WTC11 (cell line): ENCODE data around the gene ACIN1. TPM values are rescaled to one million over a fixed set of nuclear protein-coding genes. Genes with fewer than 3 reads are reported as not detected.

ENCODE experiments used
- ATAC-seq: fragments of 200-7000 bp; cut with Tn5 transposase; 2 replicates; pipeline ENCODE4 v1.10.0; 2021; ENCODE audit warnings: mild to moderate bottlenecking, moderate library complexity
- CTCF ChIA-PET: fragments of 300-600 bp; sonication (Branson Sonifier 250); formaldehyde crosslinking; loops from one replicate; lab custom pipeline; 2021; ENCODE audit warnings: antibody characterized with exemption; lab: Charles Lee
- POLR2A ChIA-PET: fragments of 350-600 bp; sonication (Branson Sonifier 250); formaldehyde crosslinking; loops from one replicate; lab custom pipeline; 2021; ENCODE audit warnings: antibody characterized with exemption; lab: Charles Lee
- DNase-seq: peaks from one replicate; pipeline ENCODE4 v3.0.0; 2021; ENCODE audit warnings: low spot score
- H3K27ac Mint-ChIP-seq: 2 replicates; pipeline ENCODE4 v1.8.0; 2021; ENCODE audit warnings: mixed read lengths
- H3K27me3 Mint-ChIP-seq: 2 replicates; pipeline ENCODE4 v1.8.0; 2021; ENCODE audit warnings: low read depth, mild to moderate bottlenecking, moderate library complexity, mixed read lengths
- H3K36me3 Mint-ChIP-seq: 2 replicates; pipeline ENCODE4 v1.8.0; 2021; ENCODE audit warnings: mixed read lengths
- H3K4me1 Mint-ChIP-seq: 2 replicates; pipeline ENCODE4 v1.8.0; 2022; ENCODE audit warnings: mixed read lengths
- H3K4me3 Mint-ChIP-seq: 2 replicates; pipeline ENCODE4 v1.8.0; 2021; ENCODE audit warnings: mild to moderate bottlenecking, moderate library complexity, mixed read lengths
- H3K9me3 Mint-ChIP-seq: 2 replicates; pipeline ENCODE4 v1.8.0; 2021; ENCODE audit warnings: mixed read lengths
- EMX1 ChIP-seq: fragments of 250-450 bp; sonication (Bioruptor Pico); IDR thresholded peaks from 2 replicates; pipeline ENCODE4 v1.8.0; 2021; ENCODE audit warnings: mild to moderate bottlenecking
- ESRRA ChIP-seq: sonication (generic); formaldehyde crosslinking; IDR thresholded peaks from 2 replicates; pipeline ENCODE4 v1.8.1; 2022; ENCODE audit warnings: mild to moderate bottlenecking, missing genetic modification reagents, borderline replicate concordance
- JUN ChIP-seq: sonication (generic); formaldehyde crosslinking; IDR thresholded peaks from 2 replicates; pipeline ENCODE4 v1.8.0; 2023; ENCODE audit warnings: mild to moderate bottlenecking, missing genetic modification reagents
- KAT7 ChIP-seq: sonication (generic); formaldehyde crosslinking; IDR thresholded peaks from 2 replicates; pipeline ENCODE4 v1.8.1; 2023; ENCODE audit warnings: missing genetic modification reagents, mild to moderate bottlenecking, borderline replicate concordance
- MXD4 ChIP-seq: fragments of 250-450 bp; sonication (Bioruptor Pico); IDR thresholded peaks from 2 replicates; pipeline ENCODE4 v1.8.0; 2021; ENCODE audit warnings: mild to moderate bottlenecking, moderate library complexity, borderline replicate concordance
- NFATC4 ChIP-seq: fragments of 250-450 bp; sonication (Bioruptor Pico); IDR thresholded peaks from 2 replicates; pipeline ENCODE4 v1.9.0; 2021; ENCODE audit warnings: mild to moderate bottlenecking
- NFYB ChIP-seq: sonication (generic); formaldehyde crosslinking; conservative IDR thresholded peaks from 2 replicates; pipeline ENCODE4 v1.8.0; 2022; ENCODE audit warnings: low read depth, missing genetic modification reagents
- NR1H2 ChIP-seq: sonication (generic); formaldehyde crosslinking; IDR thresholded peaks from 2 replicates; pipeline ENCODE4 v1.9.0; 2021; ENCODE audit warnings: mild to moderate bottlenecking, moderate library complexity, missing genetic modification reagents
- PRRX2 ChIP-seq: fragments of 250-450 bp; sonication (Bioruptor Pico); IDR thresholded peaks from 2 replicates; pipeline ENCODE4 v1.8.0; 2021; ENCODE audit warnings: mild to moderate bottlenecking
- RORB ChIP-seq: fragments of 250-450 bp; sonication (Bioruptor Pico); IDR thresholded peaks from 2 replicates; pipeline ENCODE4 v1.9.0; 2021; ENCODE audit warnings: mild to moderate bottlenecking
- SMAD4 ChIP-seq: sonication (generic); formaldehyde crosslinking; IDR thresholded peaks from 2 replicates; pipeline ENCODE4 v1.8.0; 2022; ENCODE audit warnings: mild to moderate bottlenecking, missing genetic modification reagents
- TEAD4 ChIP-seq: sonication (generic); formaldehyde crosslinking; IDR thresholded peaks from 2 replicates; pipeline ENCODE4 v1.8.0; 2022; ENCODE audit warnings: mild to moderate bottlenecking, missing genetic modification reagents
- TP53 ChIP-seq: sonication (generic); formaldehyde crosslinking; IDR thresholded peaks from 2 replicates; pipeline ENCODE4 v1.8.1; 2023; ENCODE audit warnings: mild to moderate bottlenecking, missing genetic modification reagents
- ZBTB21 ChIP-seq: sonication (generic); formaldehyde crosslinking; IDR thresholded peaks from 2 replicates; pipeline ENCODE4 v1.8.1; 2023; ENCODE audit warnings: mild to moderate bottlenecking, missing genetic modification reagents, borderline replicate concordance
- total RNA-seq: library from RNA; stranded (reverse); gene quantifications from 3 replicates; pipeline ENCODE4 v1.2.3, GENCODE V29; 2021
- TF ChIP-seq, protein P1 (sequence below): fragments of 250-450 bp; sonication (Bioruptor Pico); IDR thresholded peaks from 2 replicates; pipeline ENCODE4 v1.9.0; 2021; ENCODE audit warnings: mild to moderate bottlenecking, borderline replicate concordance
- TF ChIP-seq, protein P2 (sequence below): sonication (generic); formaldehyde crosslinking; IDR thresholded peaks from 2 replicates; pipeline ENCODE4 v1.8.1; 2022; ENCODE audit warnings: mild to moderate bottlenecking, missing genetic modification reagents, moderate library complexity, borderline replicate concordance
- TF ChIP-seq, protein P3 (sequence below): fragments of 250-450 bp; sonication (Bioruptor Pico); IDR thresholded peaks from 2 replicates; pipeline ENCODE4 v1.8.0; 2021; ENCODE audit warnings: mild to moderate bottlenecking
- TF ChIP-seq, protein P4 (sequence below): sonication (generic); formaldehyde crosslinking; IDR thresholded peaks from 2 replicates; pipeline ENCODE4 v1.8.0; 2022; ENCODE audit warnings: mild to moderate bottlenecking, missing genetic modification reagents
- TF ChIP-seq, protein P5 (sequence below): fragments of 250-450 bp; sonication (Bioruptor Pico); IDR thresholded peaks from 2 replicates; pipeline ENCODE4 v2.1.2; 2022; ENCODE audit warnings: mild to moderate bottlenecking, moderate library complexity

Gene ACIN1
- total RNA-seq, 1 experiment from 2014 or later, result 229 TPM

DNA sequence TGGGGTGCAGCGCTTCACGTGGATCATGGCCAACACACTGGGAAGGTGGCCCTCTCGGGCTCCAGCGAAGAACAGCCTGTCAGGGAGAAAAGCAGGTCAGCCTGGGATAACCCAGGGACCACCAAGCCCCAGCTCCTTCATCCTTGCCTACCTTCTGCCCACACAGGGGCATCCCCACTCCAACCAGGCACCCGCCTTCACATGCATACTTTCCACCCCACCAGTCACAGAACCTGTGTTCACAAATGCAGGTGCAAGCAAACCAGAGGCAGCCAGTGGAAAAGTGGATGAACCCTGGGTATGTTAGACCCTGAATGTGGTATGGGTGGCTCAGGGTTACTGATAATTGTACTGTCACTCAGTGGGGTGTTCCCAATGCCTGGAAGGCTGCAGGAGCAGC is 36.5 kb upstream of the ACIN1 start (continued):
- TF ChIP-seq EMX1 (CRISPR knock-in tag) (no peak), PRRX2 (no peak), TEAD4 (CRISPR knock-in tag) (no peak)

DNA sequence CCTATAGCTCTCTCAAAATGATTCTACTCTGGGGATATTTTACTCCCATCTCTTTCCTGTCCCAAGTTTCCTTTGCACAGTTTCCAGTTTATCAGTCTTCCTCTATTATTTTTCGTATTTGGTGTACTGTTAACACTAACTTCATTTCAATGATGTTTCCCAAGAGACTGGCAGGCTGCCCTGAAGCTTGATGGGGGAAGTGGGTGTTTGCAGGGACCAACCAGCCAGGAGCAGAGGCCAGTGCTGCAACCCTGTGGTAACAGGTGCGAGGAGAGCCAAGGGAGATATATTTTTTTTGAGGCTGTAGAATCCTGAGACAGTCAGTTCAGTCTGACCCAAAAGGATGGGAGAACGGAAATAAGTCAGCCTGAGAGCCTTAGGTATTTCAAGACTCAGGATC is 35.9 kb upstream of the ACIN1 start:
- TF ChIP-seq NFYB (CRISPR knock-in tag) (no peak), TP53 (CRISPR knock-in tag) (no peak), RORB (CRISPR knock-in tag) (no peak), NFATC4 (CRISPR knock-in tag) (no peak), KAT7 (no peak), SMAD4 (CRISPR knock-in tag) (no peak), NR1H2 (no peak), JUN (CRISPR knock-in tag) (no peak)
- TF ChIP-seq, protein P1, sequence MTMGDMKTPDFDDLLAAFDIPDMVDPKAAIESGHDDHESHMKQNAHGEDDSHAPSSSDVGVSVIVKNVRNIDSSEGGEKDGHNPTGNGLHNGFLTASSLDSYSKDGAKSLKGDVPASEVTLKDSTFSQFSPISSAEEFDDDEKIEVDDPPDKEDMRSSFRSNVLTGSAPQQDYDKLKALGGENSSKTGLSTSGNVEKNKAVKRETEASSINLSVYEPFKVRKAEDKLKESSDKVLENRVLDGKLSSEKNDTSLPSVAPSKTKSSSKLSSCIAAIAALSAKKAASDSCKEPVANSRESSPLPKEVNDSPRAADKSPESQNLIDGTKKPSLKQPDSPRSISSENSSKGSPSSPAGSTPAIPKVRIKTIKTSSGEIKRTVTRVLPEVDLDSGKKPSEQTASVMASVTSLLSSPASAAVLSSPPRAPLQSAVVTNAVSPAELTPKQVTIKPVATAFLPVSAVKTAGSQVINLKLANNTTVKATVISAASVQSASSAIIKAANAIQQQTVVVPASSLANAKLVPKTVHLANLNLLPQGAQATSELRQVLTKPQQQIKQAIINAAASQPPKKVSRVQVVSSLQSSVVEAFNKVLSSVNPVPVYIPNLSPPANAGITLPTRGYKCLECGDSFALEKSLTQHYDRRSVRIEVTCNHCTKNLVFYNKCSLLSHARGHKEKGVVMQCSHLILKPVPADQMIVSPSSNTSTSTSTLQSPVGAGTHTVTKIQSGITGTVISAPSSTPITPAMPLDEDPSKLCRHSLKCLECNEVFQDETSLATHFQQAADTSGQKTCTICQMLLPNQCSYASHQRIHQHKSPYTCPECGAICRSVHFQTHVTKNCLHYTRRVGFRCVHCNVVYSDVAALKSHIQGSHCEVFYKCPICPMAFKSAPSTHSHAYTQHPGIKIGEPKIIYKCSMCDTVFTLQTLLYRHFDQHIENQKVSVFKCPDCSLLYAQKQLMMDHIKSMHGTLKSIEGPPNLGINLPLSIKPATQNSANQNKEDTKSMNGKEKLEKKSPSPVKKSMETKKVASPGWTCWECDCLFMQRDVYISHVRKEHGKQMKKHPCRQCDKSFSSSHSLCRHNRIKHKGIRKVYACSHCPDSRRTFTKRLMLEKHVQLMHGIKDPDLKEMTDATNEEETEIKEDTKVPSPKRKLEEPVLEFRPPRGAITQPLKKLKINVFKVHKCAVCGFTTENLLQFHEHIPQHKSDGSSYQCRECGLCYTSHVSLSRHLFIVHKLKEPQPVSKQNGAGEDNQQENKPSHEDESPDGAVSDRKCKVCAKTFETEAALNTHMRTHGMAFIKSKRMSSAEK (CRISPR knock-in tag), result no peak
- TF ChIP-seq, protein P2, sequence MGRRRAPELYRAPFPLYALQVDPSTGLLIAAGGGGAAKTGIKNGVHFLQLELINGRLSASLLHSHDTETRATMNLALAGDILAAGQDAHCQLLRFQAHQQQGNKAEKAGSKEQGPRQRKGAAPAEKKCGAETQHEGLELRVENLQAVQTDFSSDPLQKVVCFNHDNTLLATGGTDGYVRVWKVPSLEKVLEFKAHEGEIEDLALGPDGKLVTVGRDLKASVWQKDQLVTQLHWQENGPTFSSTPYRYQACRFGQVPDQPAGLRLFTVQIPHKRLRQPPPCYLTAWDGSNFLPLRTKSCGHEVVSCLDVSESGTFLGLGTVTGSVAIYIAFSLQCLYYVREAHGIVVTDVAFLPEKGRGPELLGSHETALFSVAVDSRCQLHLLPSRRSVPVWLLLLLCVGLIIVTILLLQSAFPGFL, result no peak
- TF ChIP-seq, protein P3, sequence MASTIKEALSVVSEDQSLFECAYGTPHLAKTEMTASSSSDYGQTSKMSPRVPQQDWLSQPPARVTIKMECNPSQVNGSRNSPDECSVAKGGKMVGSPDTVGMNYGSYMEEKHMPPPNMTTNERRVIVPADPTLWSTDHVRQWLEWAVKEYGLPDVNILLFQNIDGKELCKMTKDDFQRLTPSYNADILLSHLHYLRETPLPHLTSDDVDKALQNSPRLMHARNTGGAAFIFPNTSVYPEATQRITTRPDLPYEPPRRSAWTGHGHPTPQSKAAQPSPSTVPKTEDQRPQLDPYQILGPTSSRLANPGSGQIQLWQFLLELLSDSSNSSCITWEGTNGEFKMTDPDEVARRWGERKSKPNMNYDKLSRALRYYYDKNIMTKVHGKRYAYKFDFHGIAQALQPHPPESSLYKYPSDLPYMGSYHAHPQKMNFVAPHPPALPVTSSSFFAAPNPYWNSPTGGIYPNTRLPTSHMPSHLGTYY (CRISPR knock-in tag), result no peak
- Mint-ChIP-seq H3K9me3 (no peaks in the 10 kb centered on the region), H3K4me3 (no peak overlapping the region), H3K27ac (no peak overlapping the region), H3K4me1 (peaks cover 4% of the 10 kb centered on the region), H3K36me3 (peaks cover 58% of the 10 kb centered on the region), H3K27me3 (no peaks in the 10 kb centered on the region)
- ChIA-PET CTCF (interaction anchor here (0.7 to 2.0 kb wide), 2 partner anchors 10 to 30 kb away, joined by 3 to 9 read pairs; no protein-coding TSS in a partner anchor), POLR2A (no interaction called here)
- ATAC-seq, result no peak
- no peak for DNase-seq

DNA sequence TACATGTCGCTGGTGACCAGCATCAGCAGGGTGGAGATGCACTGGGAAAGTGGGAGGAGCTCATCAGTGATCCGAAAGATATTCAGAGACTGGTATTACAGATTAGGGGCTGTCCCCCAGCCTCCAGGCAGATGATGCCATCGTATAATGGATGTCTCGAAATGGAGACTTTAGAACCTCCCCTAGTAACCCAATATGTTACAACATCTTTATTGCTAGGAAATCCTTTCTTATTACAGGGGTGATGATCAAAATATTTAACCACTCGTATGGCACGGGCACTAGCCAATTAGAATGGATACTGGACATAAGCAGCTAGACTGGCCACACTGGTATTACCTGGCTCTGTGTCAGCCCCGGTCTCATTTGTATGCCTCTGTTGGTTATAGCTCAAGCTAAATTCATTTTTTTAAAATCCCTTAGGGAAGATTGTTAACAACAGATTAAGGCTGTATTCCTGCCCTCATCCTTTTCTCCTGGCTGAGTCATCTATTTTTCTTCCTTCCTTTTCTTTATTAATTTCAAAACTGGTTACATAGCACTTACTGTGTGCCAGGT is 34.9 kb upstream of the ACIN1 start:
- Mint-ChIP-seq H3K27me3 (no peaks in the 10 kb centered on the region), H3K36me3 (peaks cover 57% of the 10 kb centered on the region), H3K27ac (no peak overlapping the region)

More for the DNA sequence above, 34.9 kb upstream of the ACIN1 start:
- ChIA-PET POLR2A (interaction anchor here (1.3 kb wide), 1 partner anchor 25 kb away, joined by 3 read pairs; no protein-coding TSS in a partner anchor), CTCF (interaction anchor here (2.0 kb wide), 1 partner anchor 9 kb away, joined by 9 read pairs; no protein-coding TSS in a partner anchor)
- Mint-ChIP-seq H3K9me3 (no peaks in the 10 kb centered on the region), H3K4me1 (peaks cover 14% of the 10 kb centered on the region), H3K4me3 (no peak overlapping the region)
- no peak for TF ChIP-seq ZBTB21
- TF ChIP-seq, protein P4, sequence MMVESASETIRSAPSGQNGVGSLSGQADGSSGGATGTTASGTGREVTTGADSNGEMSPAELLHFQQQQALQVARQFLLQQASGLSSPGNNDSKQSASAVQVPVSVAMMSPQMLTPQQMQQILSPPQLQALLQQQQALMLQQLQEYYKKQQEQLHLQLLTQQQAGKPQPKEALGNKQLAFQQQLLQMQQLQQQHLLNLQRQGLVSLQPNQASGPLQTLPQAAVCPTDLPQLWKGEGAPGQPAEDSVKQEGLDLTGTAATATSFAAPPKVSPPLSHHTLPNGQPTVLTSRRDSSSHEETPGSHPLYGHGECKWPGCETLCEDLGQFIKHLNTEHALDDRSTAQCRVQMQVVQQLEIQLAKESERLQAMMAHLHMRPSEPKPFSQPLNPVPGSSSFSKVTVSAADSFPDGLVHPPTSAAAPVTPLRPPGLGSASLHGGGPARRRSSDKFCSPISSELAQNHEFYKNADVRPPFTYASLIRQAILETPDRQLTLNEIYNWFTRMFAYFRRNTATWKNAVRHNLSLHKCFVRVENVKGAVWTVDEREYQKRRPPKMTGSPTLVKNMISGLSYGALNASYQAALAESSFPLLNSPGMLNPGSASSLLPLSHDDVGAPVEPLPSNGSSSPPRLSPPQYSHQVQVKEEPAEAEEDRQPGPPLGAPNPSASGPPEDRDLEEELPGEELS (CRISPR knock-in tag), result no peak
- no peak for TF ChIP-seq MXD4 (CRISPR knock-in tag)
- TF ChIP-seq, protein P5, sequence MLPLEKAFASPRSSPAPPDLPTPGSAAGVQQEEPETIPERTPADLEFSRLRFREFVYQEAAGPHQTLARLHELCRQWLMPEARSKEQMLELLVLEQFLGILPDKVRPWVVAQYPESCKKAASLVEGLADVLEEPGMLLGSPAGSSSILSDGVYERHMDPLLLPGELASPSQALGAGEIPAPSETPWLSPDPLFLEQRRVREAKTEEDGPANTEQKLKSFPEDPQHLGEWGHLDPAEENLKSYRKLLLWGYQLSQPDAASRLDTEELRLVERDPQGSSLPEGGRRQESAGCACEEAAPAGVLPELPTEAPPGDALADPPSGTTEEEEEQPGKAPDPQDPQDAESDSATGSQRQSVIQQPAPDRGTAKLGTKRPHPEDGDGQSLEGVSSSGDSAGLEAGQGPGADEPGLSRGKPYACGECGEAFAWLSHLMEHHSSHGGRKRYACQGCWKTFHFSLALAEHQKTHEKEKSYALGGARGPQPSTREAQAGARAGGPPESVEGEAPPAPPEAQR (CRISPR knock-in tag), result no peak
- TF ChIP-seq ESRRA (CRISPR knock-in tag), result no peak
- DNase-seq (no peak), ATAC-seq (no peak)
